Limb (tissue), 2 donors: Measurements from ENCODE around the gene RAVER2.
"Not testable (repeated sequence)": the region's sequence is repeated elsewhere in the genome, so short reads cannot be mapped to it uniquely, and the experiment has no call there.

ENCODE experiments used
- DNase-seq, 2 donors: peaks; one replicate each; pipeline ENCODE4 v3.0.0-alpha.2; 2016; ENCODE audit errors: extremely low spot score in 2 of 2

The RAVER2 gene

GRCh38 chr1:64748222-64748621, 3.3 kb downstream of the RAVER2 start:
- no peak for DNase-seq

- DNase-seq, result no peak
Measured at GRCh38 chr1:64748706-64749105, 3.8 kb downstream of the RAVER2 start.

- no peak for DNase-seq
Measured at GRCh38 chr1:64750092-64750491, 5.2 kb downstream of the RAVER2 start.

- no peak for DNase-seq
Measured at GRCh38 chr1:64750875-64751274, 6.0 kb downstream of the RAVER2 start.

- DNase-seq, result no peak
Measured at GRCh38 chr1:64754173-64754572, 9.3 kb downstream of the RAVER2 start.

GRCh38 chr1:64755361-64755760, 10.5 kb downstream of the RAVER2 start:
- no peak for DNase-seq

- DNase-seq, result no peak
Measured at GRCh38 chr1:64756770-64757169, 11.9 kb downstream of the RAVER2 start.

GRCh38 chr1:64757213-64757612, 12.3 kb downstream of the RAVER2 start:
- no peak for DNase-seq

GRCh38 chr1:64758233-64758632, 13.4 kb downstream of the RAVER2 start:
- DNase-seq, result no peak

- DNase-seq, result no peak
Measured at GRCh38 chr1:64759968-64760367, 15.1 kb downstream of the RAVER2 start.

GRCh38 chr1:64765012-64765411, 20.1 kb downstream of the RAVER2 start:
- no peak for DNase-seq

GRCh38 chr1:64765826-64766225, 21.0 kb downstream of the RAVER2 start:
- no peak for DNase-seq

GRCh38 chr1:64766429-64766828, 21.6 kb downstream of the RAVER2 start:
- DNase-seq, result no peak

- DNase-seq, result no peak
Measured at GRCh38 chr1:64769482-64769881, 24.6 kb downstream of the RAVER2 start.

- no peak for DNase-seq
Measured at GRCh38 chr1:64769971-64770370, 25.1 kb downstream of the RAVER2 start.

GRCh38 chr1:64773306-64773705, 28.4 kb downstream of the RAVER2 start:
- not testable (repeated sequence) for DNase-seq

- no peak for DNase-seq
Measured at GRCh38 chr1:64775113-64775512, 30.2 kb downstream of the RAVER2 start.

GRCh38 chr1:64782044-64782443, 37.2 kb downstream of the RAVER2 start:
- DNase-seq, result not testable (repeated sequence)

GRCh38 chr1:64782848-64783247, 38.0 kb downstream of the RAVER2 start:
- not testable (repeated sequence) for DNase-seq

GRCh38 chr1:64790832-64791487, 46.1 kb downstream of the RAVER2 start:
- no peak for DNase-seq

GRCh38 chr1:64798872-64799271, 54.0 kb downstream of the RAVER2 start:
- no peak for DNase-seq

- DNase-seq, result no peak
Measured at GRCh38 chr1:64801851-64802523, 57.1 kb downstream of the RAVER2 start.

GRCh38 chr1:64809309-64809708, 64.4 kb downstream of the RAVER2 start:
- no peak for DNase-seq
